HG02852 (cell line): Measurements from ENCODE around the gene PRR13.
A peak's percentile ranks its signal among the peaks of the same experiment; 100 is the strongest.
"Not testable (repeated sequence)": the region's sequence is repeated elsewhere in the genome, so short reads cannot be mapped to it uniquely, and the experiment has no call there.

Source experiments
- ATAC-seq: cut with Tn5 transposase; IDR thresholded peaks from one replicate; pipeline ENCODE4 v1.9.1; 2021; ENCODE audit warnings: mild to moderate bottlenecking, moderate library complexity; ENCODE audit not compliant: unreplicated experiment

Gene PRR13

DNA sequence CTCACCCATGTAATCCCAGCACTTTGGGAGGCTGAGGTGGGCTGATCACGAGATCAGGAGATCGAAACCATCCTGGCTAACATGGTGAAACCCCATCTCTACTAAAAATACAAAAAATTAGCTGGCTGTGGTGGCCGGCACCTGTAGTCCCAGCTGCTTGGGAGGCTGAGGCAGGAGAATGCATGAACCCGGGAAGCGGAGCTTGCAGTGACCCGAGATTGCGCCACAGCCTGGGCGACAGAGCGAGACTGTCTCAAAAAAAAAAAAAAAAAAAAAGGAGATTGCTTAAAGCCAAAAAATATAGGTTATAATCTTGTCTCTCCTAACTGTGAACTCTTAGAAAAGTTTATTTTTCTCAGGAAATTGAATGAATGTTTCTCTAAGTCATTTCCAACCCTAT lies 6.2 kb upstream of the PRR13 start:
- not testable (repeated sequence) for ATAC-seq

GRCh38 chr12:53439582-53439981 lies 2.0 kb upstream of the PRR13 start:
- not testable (repeated sequence) for ATAC-seq

- no peak for ATAC-seq
Observed at GRCh38 chr12:53443955-53444354, 2.4 kb downstream of the PRR13 start.

DNA sequence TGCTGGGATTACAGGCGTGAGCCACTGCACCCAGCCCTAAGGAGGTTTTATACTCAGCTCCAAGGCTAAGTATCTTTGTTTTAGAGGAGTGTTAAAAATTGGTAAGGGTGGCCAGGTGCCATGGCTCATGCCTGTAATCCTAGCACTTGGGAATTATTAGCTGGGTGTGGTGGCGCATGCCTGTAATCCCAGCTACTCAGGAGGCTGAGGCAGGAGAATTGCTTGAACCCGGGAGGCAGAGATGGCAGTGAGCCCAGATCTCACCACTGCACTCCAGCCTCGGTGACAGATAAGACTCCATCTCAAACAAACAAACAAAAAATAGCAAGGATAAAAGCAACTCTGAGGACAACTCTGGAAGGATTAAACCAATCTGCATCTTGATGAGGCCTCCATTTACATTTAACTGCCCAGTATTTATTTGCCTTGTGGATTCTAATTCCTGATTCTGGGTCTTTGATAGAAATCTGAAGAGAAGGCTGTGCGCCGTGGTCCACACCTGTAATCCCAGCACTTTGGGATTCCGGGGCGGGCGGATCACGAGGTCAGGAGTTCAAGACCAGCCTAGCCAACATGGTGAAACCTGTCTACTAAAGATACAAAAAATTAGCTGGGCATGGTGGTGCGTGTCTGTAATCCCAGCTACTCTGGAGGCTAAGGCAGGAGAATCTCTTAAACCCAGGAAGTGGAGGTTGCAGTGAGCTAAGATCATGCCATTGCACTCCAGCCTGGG lies 3.2 kb downstream of the PRR13 start:
- ATAC-seq = not testable (repeated sequence)

DNA sequence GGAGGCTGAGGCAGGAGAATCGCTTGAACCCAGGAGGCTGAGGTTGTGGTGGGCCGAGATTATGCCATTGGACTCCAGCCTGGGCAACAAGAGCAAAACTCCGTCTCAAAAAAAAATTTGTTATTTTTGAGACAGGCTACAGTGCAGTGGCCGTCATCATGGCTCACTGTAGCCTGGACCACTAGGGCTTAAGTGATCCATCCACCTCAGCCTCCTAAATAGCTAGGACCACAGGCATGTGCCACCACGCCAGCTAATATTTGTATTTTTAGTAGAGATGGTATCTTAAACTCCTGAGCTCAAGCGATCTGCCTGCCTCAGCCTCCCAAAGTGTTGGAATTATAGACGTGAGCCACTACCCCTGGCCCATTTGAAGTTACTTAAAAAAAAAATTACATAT lies 9.4 kb downstream of the PRR13 start:
- no peak for ATAC-seq

- ATAC-seq = peak; percentile 94
Observed at GRCh38 chr12:53451661-53452158, 10.2 kb downstream of the PRR13 start, which contains the start of gene PCBP2. Gene PCBP2 (plus strand): TSS chr12:53452102. CDS start chr12:53454801, 2,699 bp downstream.

DNA sequence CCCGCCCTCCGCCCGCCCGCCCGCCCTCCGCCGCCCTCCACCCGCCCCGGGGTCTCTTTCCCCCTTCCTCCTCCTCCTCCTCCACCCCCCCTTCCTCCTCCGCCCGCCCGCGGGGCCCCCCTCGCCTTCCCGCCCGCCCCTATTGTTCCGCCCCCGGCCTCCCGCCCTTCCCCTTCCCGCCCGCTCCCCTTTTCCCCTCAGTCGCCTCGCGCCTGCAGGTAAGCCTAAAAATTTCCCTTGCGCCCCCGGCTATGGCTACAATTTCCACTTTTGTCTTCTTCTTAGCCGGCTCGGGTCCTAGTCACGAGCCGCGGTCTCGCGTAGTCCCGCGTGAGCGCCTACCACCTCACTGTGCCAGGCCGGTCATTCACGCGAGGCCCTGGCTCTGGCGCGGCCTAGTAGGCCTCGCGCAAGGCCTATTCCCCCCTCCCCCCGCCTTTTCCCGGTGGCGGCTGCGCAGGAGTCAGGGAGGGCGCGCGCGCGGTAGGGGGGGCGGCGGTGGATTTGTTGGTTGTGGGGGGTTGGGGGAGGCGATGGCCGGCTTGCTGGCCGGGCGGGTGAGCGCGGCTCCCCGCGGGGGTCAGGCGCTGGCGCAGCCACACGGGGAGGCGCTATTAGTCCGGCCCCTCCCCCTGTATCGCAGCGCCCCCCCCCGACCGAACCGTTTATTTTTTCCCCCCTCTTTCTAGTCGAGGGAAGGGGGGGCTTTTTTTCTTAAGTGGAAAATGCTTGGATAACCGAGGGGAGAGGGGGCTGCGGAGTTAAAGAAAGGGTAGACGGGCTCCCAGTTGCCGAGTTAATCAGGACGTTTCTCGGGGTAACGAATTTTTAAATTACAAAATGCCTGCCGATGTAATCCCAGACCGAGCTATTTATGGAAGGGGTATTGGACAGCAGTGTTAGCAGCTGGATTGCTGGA lies 10.9 kb downstream of the PRR13 start:
- ATAC-seq = peak; percentile 37

- no peak for ATAC-seq
Observed at GRCh38 chr12:53453953-53454640, 12.6 kb downstream of the PRR13 start.

- ATAC-seq = no peak
Observed at GRCh38 chr12:53454707-53455106, 13.2 kb downstream of the PRR13 start.

DNA sequence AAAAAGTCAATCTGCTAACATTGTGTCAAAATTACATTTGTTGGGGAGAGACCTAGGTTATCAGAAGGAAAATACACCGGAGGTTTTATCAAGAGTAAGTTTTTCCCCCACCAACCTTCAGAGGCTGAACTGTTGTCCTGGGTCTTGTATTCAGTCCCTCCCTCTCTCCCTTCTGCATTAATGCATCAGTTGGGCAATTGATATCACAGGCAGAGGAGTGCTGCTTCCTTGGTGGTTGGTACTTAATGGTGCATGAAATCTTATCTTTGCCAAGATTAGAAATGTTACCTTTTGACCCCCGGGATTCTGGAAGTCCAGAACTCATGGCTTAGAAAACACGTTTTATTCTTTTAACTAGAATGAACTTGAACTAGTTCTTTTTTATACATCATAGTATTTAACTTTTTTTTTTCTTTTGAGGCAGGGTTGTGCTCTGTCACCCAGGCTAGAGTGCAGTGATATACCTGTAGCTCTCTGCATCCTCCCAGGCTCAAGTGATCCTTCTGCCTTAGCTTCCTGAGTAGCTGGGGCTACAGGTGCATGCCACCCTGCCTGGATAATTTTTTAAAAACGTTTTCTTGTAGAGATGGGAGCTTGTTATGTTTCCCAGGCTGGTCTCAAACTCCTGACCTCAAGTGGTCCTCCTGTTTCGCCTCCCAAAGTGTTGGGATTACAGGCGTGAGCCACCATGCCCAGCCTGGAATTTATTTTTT lies 15.3 kb downstream of the PRR13 start:
- ATAC-seq = no peak

DNA sequence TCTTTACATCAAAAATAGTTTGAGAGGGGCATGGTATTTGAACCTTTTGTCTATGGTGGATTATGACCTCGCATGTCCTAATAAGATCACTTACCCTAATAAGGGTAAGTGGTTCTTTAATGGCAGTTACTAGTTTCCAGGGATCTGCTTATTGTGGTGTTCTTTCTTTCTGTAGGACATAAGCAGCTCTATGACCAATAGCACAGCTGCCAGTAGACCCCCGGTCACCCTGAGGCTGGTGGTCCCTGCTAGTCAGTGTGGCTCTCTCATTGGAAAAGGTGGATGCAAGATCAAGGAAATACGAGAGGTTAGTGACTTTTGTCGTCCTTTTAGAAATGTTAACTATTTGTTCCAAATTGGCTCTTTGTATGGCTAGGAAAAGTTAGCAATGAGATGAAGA lies 17.6 kb downstream of the PRR13 start:
- ATAC-seq = no peak

DNA sequence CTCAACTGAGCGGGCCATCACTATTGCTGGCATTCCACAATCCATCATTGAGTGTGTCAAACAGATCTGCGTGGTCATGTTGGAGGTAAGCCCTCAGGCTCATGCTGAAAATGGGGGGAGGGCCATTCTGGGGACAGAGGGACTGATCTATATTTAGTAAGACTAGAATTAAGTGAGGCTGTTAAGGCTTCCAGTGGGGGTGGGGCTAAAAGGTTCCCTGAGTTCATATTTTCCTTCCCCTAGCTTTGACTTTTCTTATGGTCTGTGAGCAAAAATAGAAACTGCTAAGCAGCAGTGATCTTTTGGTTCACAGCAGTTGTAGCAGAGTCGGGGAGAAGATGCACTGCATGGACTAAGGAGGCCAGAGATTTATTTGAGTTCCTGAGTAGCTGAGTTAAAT lies 19.5 kb downstream of the PRR13 start:
- no peak for ATAC-seq

DNA sequence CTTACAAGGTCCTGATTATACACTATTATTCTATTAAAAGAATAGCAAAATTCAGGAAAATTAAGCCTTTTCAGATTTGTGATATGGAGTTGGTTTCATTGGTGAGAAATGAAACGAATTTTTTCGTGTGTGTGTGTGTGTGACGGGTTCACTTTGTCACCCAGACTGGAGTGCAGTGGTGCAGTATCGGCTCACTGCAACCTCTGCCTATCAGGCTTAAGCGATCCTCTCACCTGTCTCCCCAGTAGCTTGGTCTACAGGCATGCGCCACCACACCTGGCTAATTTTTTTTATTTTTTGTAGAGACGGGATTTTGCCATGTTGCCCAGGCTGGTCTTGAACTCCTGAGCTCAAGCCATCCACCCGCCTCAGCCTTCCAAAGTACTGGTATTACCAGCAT lies 20.1 kb downstream of the PRR13 start:
- no peak for ATAC-seq

- no peak for ATAC-seq
Observed at GRCh38 chr12:53462935-53463334, 21.4 kb downstream of the PRR13 start.

GRCh38 chr12:53463802-53464560 lies 22.4 kb downstream of the PRR13 start:
- ATAC-seq = no peak

DNA sequence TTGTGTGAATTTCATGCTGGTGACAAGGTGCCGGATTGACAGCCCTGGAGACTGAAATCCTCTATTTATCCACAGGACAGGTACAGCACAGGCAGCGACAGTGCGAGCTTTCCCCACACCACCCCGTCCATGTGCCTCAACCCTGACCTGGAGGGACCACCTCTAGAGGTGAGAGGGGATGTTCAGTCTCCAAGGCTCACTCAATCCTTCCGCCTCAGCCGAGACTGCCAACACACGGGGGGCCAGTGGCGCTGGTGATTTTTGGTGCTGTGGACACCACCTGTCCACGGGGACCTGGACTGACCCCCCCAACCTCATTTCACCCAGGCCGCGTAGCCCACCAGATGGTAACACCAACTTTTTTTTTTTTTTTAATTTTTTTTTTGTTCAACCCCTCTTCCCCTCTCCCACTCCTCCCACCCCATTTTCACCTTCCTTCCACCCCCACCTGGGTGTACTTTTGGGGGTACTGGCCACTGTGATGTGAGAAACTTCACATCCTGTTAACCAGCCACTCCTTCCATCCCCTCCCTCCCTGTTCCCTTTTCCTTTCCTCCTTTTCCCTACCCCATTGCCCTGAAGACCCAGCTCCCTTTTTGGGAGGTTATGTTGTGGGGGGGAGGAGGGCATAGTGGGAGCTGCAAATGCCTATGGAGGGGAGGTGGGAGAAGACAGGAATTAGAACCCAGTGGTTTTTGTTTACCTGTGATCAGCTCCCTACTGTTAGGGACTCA lies 23.3 kb downstream of the PRR13 start:
- ATAC-seq = no peak

- ATAC-seq = no peak
Observed at GRCh38 chr12:53465679-53466078, 24.1 kb downstream of the PRR13 start.

DNA sequence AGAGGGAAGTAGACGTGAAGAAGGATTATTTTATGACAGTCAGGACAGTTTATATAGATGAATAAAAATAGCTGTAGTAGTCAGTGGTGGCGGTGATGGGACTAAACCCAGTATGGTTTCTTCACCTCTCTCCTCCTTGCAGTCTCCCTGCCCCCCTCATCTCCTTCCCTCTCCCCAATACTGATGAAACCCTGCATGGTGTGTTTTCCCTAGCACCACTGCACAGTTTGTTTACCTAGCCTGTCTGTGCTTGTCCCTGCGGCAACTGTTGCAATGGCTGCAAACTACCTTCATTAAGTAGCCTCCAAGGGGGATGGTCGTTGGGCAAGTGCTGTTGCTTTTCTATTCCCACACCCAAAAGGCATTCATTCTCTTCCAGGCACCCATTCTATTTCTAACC lies 25.1 kb downstream of the PRR13 start:
- ATAC-seq = no peak

DNA sequence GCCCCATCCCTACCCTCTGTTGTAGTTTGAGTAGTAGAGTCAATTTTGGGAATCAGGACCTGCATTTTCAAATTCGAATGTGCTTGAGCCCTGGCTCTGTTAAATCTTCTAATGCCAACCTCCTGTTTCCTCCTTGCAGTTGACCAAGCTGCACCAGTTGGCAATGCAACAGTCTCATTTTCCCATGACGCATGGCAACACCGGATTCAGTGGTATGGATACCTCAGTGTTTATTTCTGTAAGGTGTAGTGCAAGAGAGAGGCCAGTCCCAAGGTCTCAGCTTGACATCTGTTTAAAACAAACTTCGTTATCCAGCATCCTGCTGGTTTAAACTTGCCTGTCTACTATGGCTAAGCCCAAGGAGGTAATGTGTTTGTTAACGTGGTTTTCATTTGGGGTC lies 25.5 kb downstream of the PRR13 start:
- ATAC-seq = no peak
